ENCODE results near the gene SEC24C. TPM values are rescaled to one million over a fixed set of nuclear protein-coding genes. Genes with fewer than 3 reads are reported as not detected.
A peak's percentile ranks its signal among the peaks of the same experiment; 100 is the strongest.

SEC24C gene
- total RNA-seq, 2 donors from 2014 or later = 63.2 to 71.4 TPM

- H3K36me3 ChIP-seq (ENCODE audit: control insufficient read depth, insufficient read depth, low read length) = peaks cover 37% of the 10 kb centered on the region
- H3K4me3 Mint-ChIP-seq = no peak overlapping the region
- DNase-seq = peak; percentile 16
- peaks cover 27% of the 10 kb centered on the region for H3K4me1 Mint-ChIP-seq
- TF ChIP-seq CTCF (conservative IDR thresholded peaks at IDR 0.05) = no peak
- no peak overlapping the region for H3K27ac Mint-ChIP-seq
- no peaks in the 10 kb centered on the region for H3K9me3 ChIP-seq (ENCODE audit: control insufficient read depth, low read length)
- no peak overlapping the region for H3K27ac ChIP-seq (ENCODE audit: low read depth, low read length)
- peaks cover 28% of the 10 kb centered on the region for H3K36me3 Mint-ChIP-seq (ENCODE audit: low read depth)
- no peak overlapping the region for H3K4me3 ChIP-seq (ENCODE audit: low read length)
- no peaks in the 10 kb centered on the region for H3K27me3 ChIP-seq (ENCODE audit: control insufficient read depth, insufficient read depth, low read length, poor library complexity, severe bottlenecking)
- WGBS, 2 experiments (ENCODE audit: insufficient coverage in 1 of 2, insufficient read length in 1 of 2) = 83 to 100% methylated on average over 1 to 2 of the region's 2 CpGs
- H3K9ac ChIP-seq (ENCODE audit: extremely low read depth, low read length, poor library complexity, severe bottlenecking) = no peak overlapping the region
- no peaks in the 10 kb centered on the region for H3K27me3 Mint-ChIP-seq (ENCODE audit: insufficient read depth)
- H3K4me1 ChIP-seq (ENCODE audit: control insufficient read depth, insufficient read depth, low read length) = peaks cover 6% of the 10 kb centered on the region
- H3K9me3 Mint-ChIP-seq = no peaks in the 10 kb centered on the region
Observed at GRCh38 chr10:73746721-73747120, 2.5 kb downstream of the SEC24C start.

GRCh38 chr10:73750819-73751218 is 6.6 kb downstream of the SEC24C start:
- Mint-ChIP-seq H3K27me3 (ENCODE audit: insufficient read depth) (no peaks in the 10 kb centered on the region), H3K4me1 (peaks cover 5% of the 10 kb centered on the region), H3K36me3 (ENCODE audit: low read depth) (peaks cover 53% of the 10 kb centered on the region), H3K4me3 (no peak overlapping the region), H3K9me3 (no peaks in the 10 kb centered on the region), H3K27ac (no peak overlapping the region)
- 83 to 91% methylated on average over 1 of the region's 1 CpG for WGBS, 2 experiments (ENCODE audit: insufficient coverage in 1 of 2, insufficient read length in 1 of 2)
- DNase-seq = no peak
- Histone ChIP-seq H3K27ac (ENCODE audit: low read depth, low read length) (no peak overlapping the region), H3K9me3 (ENCODE audit: control insufficient read depth, low read length) (no peaks in the 10 kb centered on the region), H3K36me3 (ENCODE audit: control insufficient read depth, insufficient read depth, low read length) (peaks cover 70% of the 10 kb centered on the region), H3K27me3 (ENCODE audit: control insufficient read depth, insufficient read depth, low read length, poor library complexity, severe bottlenecking) (no peaks in the 10 kb centered on the region), H3K4me1 (ENCODE audit: control insufficient read depth, insufficient read depth, low read length) (no peaks in the 10 kb centered on the region), H3K4me3 (ENCODE audit: low read length) (no peak overlapping the region), H3K9ac (ENCODE audit: extremely low read depth, low read length, poor library complexity, severe bottlenecking) (no peak overlapping the region)
- no peak for TF ChIP-seq CTCF (conservative IDR thresholded peaks at IDR 0.05)

- WGBS, 2 experiments (ENCODE audit: insufficient coverage in 1 of 2, insufficient read length in 1 of 2) = 83 to 98% methylated on average over 1 of the region's 1 CpG
- H3K36me3 Mint-ChIP-seq (ENCODE audit: low read depth) = peaks cover 55% of the 10 kb centered on the region
- no peak for DNase-seq
Observed at GRCh38 chr10:73756183-73756582, 12.0 kb downstream of the SEC24C start.

More at GRCh38 chr10:73756183-73756582, 12.0 kb downstream of the SEC24C start:
- H3K27me3 ChIP-seq (ENCODE audit: control insufficient read depth, insufficient read depth, low read length, poor library complexity, severe bottlenecking) = no peaks in the 10 kb centered on the region
- TF ChIP-seq CTCF (conservative IDR thresholded peaks at IDR 0.05) = no peak
- Mint-ChIP-seq H3K27me3 (ENCODE audit: insufficient read depth) (no peaks in the 10 kb centered on the region), H3K27ac (peak overlapping the region; percentile 53), H3K4me1 (peaks cover 3% of the 10 kb centered on the region), H3K4me3 (no peak overlapping the region), H3K9me3 (no peaks in the 10 kb centered on the region)
- no peak overlapping the region for H3K27ac ChIP-seq (ENCODE audit: low read depth, low read length)
- no peaks in the 10 kb centered on the region for H3K9me3 ChIP-seq (ENCODE audit: control insufficient read depth, low read length)
- H3K4me3 ChIP-seq (ENCODE audit: low read length) = no peak overlapping the region
- no peak overlapping the region for H3K9ac ChIP-seq (ENCODE audit: extremely low read depth, low read length, poor library complexity, severe bottlenecking)
- peaks cover 5% of the 10 kb centered on the region for H3K4me1 ChIP-seq (ENCODE audit: control insufficient read depth, insufficient read depth, low read length)
- H3K36me3 ChIP-seq (ENCODE audit: control insufficient read depth, insufficient read depth, low read length) = peaks cover 79% of the 10 kb centered on the region

All from endodermal cell (in vitro differentiated cells).